HepG2 (cell line): ENCODE measurements around the gene DOCK2. TPM values are rescaled to one million over a fixed set of nuclear protein-coding genes. Genes with fewer than 3 reads are reported as not detected.

Source experiments
- ATAC-seq: fragments of 200-7000 bp; cut with Tn5 transposase; 3 replicates; pipeline ENCODE4 v1.9.1; 2020; ENCODE audit warnings: mild to moderate bottlenecking, moderate library complexity
- BruUV-seq: library from RNA; stranded (reverse); fragments of 400-500 nt; replicated peaks from 2 replicates; lab custom pipeline; 2021; lab: Mats Ljungman, UMichigan
- CTCF ChIA-PET: fragments of 300-600 bp; formaldehyde crosslinking; extraction: SDS; loops from one replicate; lab custom pipeline; 2021; ENCODE audit warnings: low total read pairs, inconsistent platforms, low intra/inter-chr PET ratio; lab: Yijun Ruan, JAX
- POLR2A ChIA-PET: fragments of 350-600 bp; sonication (Branson Sonifier 250); formaldehyde crosslinking; loops from one replicate; lab custom pipeline; 2020; ENCODE audit warnings: antibody characterized with exemption, inconsistent platforms; lab: Yijun Ruan, JAX
- DNase-seq: peaks from one replicate; pipeline ENCODE4 v3.0.0-alpha.2; 2015; ENCODE audit warnings: low spot score
- FAIRE-seq: peaks from 3 replicates; lab custom pipeline; 2011; peaks lifted over from hg19 to GRCh38; lab: Jason Lieb, UNC
- H2AFZ ChIP-seq: one replicate; pipeline ENCODE4 v1.6.1; 2011; ENCODE audit warnings: low read length, inconsistent platforms
- H3K27ac ChIP-seq: fragments of 300-600 bp; 3 replicates; pipeline ENCODE4 v1.8.0; 2011; ENCODE audit warnings: mixed run types, mild to moderate bottlenecking, mixed read lengths, low read length, inconsistent platforms; ENCODE audit not compliant: insufficient read depth; ENCODE audit errors: extremely low read length
- H3K27me3 ChIP-seq, 2 experiments: fragments of 200-600 bp in 1 of 2; 2 replicates in 1 of 2; 3 replicates in 1 of 2; pipeline versions ENCODE4 v1.6.0 to v1.8.0; 2011; ENCODE audit warnings: low read length in 2 of 2, mild to moderate bottlenecking in 2 of 2, moderate library complexity in 2 of 2, inconsistent platforms in 1 of 2; ENCODE audit not compliant: insufficient read depth in 2 of 2, control insufficient read depth in 1 of 2
- H3K36me3 ChIP-seq, 2 experiments: fragments of 200-600 bp in 1 of 2; replicated peaks in 1 of 2; 2 replicates in 1 of 2; 3 replicates in 1 of 2; pipeline versions ENCODE4 v1.5.1 to v1.8.0; 2011; ENCODE audit warnings: low read length in 2 of 2, inconsistent platforms in 1 of 2; ENCODE audit not compliant: insufficient read depth in 2 of 2, control insufficient read depth in 1 of 2
- H3K4me1 ChIP-seq: 2 replicates; pipeline ENCODE4 v1.5.1; 2012; ENCODE audit warnings: low read length, inconsistent platforms; ENCODE audit not compliant: insufficient read depth
- H3K4me2 ChIP-seq: 2 replicates; pipeline ENCODE4 v1.6.0; 2011; ENCODE audit warnings: low read depth, low read length, inconsistent platforms
- H3K4me3 ChIP-seq, 3 experiments: fragments of 200-600 bp in 1 of 3; sonication (generic), shearing (Covaris generic) in 1 of 3; replicated peaks in 1 of 3; 2 replicates each; pipeline ENCODE4 v1.5.1; 2011 to 2016; ENCODE audit warnings: low read length in 3 of 3, inconsistent platforms in 2 of 3, low read depth in 2 of 3, mild to moderate bottlenecking in 2 of 3, control low read depth in 1 of 3, mixed read lengths in 1 of 3; ENCODE audit not compliant: insufficient read depth in 1 of 3
- H3K79me2 ChIP-seq: one replicate; pipeline ENCODE4 v1.6.1; 2011; ENCODE audit warnings: low read length, inconsistent platforms; ENCODE audit not compliant: insufficient read depth
- H3K9ac ChIP-seq: 2 replicates; pipeline ENCODE4 v1.6.0; 2011; ENCODE audit warnings: mild to moderate bottlenecking, low read depth, low read length, inconsistent platforms; ENCODE audit not compliant: insufficient read depth
- H3K9me3 ChIP-seq: 2 replicates; pipeline ENCODE4 v1.5.1; 2012; ENCODE audit warnings: mild to moderate bottlenecking, low read length
- H4K20me1 ChIP-seq: 2 replicates; pipeline ENCODE4 v1.6.0; 2011; ENCODE audit warnings: inconsistent platforms, mild to moderate bottlenecking, low read length, moderate library complexity; ENCODE audit not compliant: insufficient read depth
- CHD2 ChIP-seq: IDR thresholded peaks from 2 replicates; pipeline ENCODE4 v1.6.1; 2011; ENCODE audit warnings: low read depth, low read length, improper control_type of control experiment
- GLI4 ChIP-seq: sonication (generic); formaldehyde crosslinking; IDR thresholded peaks from 2 replicates; pipeline ENCODE4 v1.5.1; 2020; ENCODE audit warnings: missing genetic modification reagents, mild to moderate bottlenecking, moderate library complexity, borderline replicate concordance
- MIXL1 ChIP-seq: IDR thresholded peaks from 2 replicates; pipeline ENCODE4 v1.6.1; 2016
- RBAK ChIP-seq: sonication (generic); formaldehyde crosslinking; IDR thresholded peaks from 2 replicates; pipeline ENCODE4 v1.5.1; 2020; ENCODE audit warnings: mild to moderate bottlenecking, missing genetic modification reagents
- RORA ChIP-seq: sonication (generic); formaldehyde crosslinking; IDR thresholded peaks from 2 replicates; pipeline ENCODE4 v1.5.0; 2020; ENCODE audit warnings: mild to moderate bottlenecking, missing genetic modification reagents, moderate library complexity
- ZNF224 ChIP-seq: sonication (generic); formaldehyde crosslinking; IDR thresholded peaks from 2 replicates; pipeline ENCODE4 v1.5.0; 2020; ENCODE audit warnings: mild to moderate bottlenecking, missing genetic modification reagents
- ZNF589 ChIP-seq: sonication (generic); formaldehyde crosslinking; conservative IDR thresholded peaks from 2 replicates; pipeline ENCODE4 v1.8.0; 2022; ENCODE audit warnings: mild to moderate bottlenecking, moderate library complexity, missing genetic modification reagents
- ZNF75D ChIP-seq: sonication (generic); formaldehyde crosslinking; IDR thresholded peaks from 2 replicates; pipeline ENCODE4 v1.8.1; 2023; ENCODE audit warnings: missing genetic modification reagents, mild to moderate bottlenecking, borderline replicate concordance
- WGBS: methylation state at CpG from one replicate; pipeline ENCODE4 v1.1.6; 2017; ENCODE audit warnings: low lambda C conversion rate; 5-methylcytosine and 5-hydroxymethylcytosine counted together
- in situ Hi-C: cut with HindIII; loops from 2 replicates; pipeline ENCODE4 v1.10.0; 2017; ENCODE audit warnings: low pct_unique_long_range_greater_than_20kb; ENCODE audit not compliant: extremely low pct_ligation_motif_present
- intact Hi-C: fragments of 100-400 bp; cut with micrococcal nuclease; formaldehyde crosslinking; loops from one replicate; pipeline ENCODE4 v1.10.0; 2022; ENCODE audit not compliant: unreplicated experiment
- polyA plus RNA-seq, 8 experiments: library from polyadenylated mRNA; depleted of rRNA in 3 of 8; stranded (reverse) in 7 of 8; unstranded in 1 of 8; fragments of >200 nt; fragmentation: Illumina TruSeq in 4 of 8; extraction: Trizol in 4 of 8; gene quantifications; 2 replicates each; pipeline versions ENCODE4 v1.2.1 to v1.2.3, GENCODE V29; 2011 to 2016; ENCODE audit warnings: low read depth in 4 of 8, missing spikeins in 1 of 8, mixed read lengths in 1 of 8; ENCODE audit not compliant: insufficient read depth in 1 of 8
- total RNA-seq, 5 experiments: library from RNA; depleted of rRNA; stranded (reverse); fragments of >200 nt; fragmentation: Illumina TruSeq; extraction: Trizol; gene quantifications; 2 replicates each; pipeline ENCODE4 v1.2.3, GENCODE V29; 2016; ENCODE audit warnings: low read depth in 1 of 5
- TF ChIP-seq, protein P1 (sequence below): sonication (generic); formaldehyde crosslinking; IDR thresholded peaks from 2 replicates; pipeline ENCODE4 v1.4.0; 2020; ENCODE audit warnings: missing genetic modification reagents, mild to moderate bottlenecking, borderline replicate concordance
- TF ChIP-seq, protein P2 (sequence below): sonication (generic); formaldehyde crosslinking; IDR thresholded peaks from 2 replicates; pipeline ENCODE4 v1.4.0; 2020; ENCODE audit warnings: missing genetic modification reagents, mild to moderate bottlenecking, borderline replicate concordance

DOCK2 gene
- total and polyA plus RNA-seq, 2 of the 13 experiments (the other 11 are each of a cell fraction or from before 2014, with no cell fraction given) = not detected

DNA sequence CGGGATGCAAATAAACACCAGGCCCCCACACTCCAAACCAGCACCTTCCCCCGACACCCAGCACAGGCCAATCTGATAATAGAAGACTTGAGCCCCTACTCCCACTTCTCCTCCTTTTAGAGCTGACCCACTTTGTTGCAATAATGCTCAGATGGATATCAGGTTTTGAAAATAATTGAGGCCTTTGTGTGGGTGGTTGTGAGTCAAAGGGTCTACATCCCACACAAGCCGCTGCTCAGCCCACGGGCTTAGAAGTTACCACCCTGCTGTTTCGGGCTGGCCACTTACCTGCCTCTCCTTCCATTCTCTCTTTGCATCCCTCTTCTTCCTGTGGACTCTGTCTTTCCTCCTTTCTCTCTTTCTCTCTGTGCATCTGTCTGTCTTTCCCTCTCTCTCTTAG lies 432.4 kb downstream of the DOCK2 start:
- CTCF ChIA-PET = no interaction called here
- peaks cover 0 to 1% of the 10 kb centered on the region in 2 experiments; a peak in 1 of 5 replicates for H3K27me3 ChIP-seq
- no peaks in the 10 kb centered on the region for H3K36me3 ChIP-seq
- no peaks in the 10 kb centered on the region for H3K79me2 ChIP-seq
- no peaks in the 10 kb centered on the region for H3K9me3 ChIP-seq
- no peak for TF ChIP-seq RORA (CRISPR knock-in tag)
- no peak for TF ChIP-seq ZNF75D (CRISPR knock-in tag)
- no peak for TF ChIP-seq CHD2
- TF ChIP-seq ZNF224 = no peak
- no peak for TF ChIP-seq MIXL1 (CRISPR knock-in tag)
- no peak for TF ChIP-seq GLI4 (CRISPR knock-in tag)
- no peak for TF ChIP-seq RBAK (CRISPR knock-in tag)
- TF ChIP-seq, protein P1, sequence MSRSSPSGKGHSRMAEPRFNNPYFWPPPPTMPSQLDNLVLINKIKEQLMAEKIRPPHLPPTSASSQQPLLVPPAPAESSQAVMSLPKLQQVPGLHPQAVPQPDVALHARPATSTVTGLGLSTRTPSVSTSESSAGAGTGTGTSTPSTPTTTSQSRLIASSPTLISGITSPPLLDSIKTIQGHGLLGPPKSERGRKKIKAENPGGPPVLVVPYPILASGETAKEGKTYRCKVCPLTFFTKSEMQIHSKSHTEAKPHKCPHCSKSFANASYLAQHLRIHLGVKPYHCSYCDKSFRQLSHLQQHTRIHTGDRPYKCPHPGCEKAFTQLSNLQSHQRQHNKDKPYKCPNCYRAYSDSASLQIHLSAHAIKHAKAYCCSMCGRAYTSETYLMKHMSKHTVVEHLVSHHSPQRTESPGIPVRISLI (CRISPR knock-in tag) = no peak
- TF ChIP-seq, protein P2, sequence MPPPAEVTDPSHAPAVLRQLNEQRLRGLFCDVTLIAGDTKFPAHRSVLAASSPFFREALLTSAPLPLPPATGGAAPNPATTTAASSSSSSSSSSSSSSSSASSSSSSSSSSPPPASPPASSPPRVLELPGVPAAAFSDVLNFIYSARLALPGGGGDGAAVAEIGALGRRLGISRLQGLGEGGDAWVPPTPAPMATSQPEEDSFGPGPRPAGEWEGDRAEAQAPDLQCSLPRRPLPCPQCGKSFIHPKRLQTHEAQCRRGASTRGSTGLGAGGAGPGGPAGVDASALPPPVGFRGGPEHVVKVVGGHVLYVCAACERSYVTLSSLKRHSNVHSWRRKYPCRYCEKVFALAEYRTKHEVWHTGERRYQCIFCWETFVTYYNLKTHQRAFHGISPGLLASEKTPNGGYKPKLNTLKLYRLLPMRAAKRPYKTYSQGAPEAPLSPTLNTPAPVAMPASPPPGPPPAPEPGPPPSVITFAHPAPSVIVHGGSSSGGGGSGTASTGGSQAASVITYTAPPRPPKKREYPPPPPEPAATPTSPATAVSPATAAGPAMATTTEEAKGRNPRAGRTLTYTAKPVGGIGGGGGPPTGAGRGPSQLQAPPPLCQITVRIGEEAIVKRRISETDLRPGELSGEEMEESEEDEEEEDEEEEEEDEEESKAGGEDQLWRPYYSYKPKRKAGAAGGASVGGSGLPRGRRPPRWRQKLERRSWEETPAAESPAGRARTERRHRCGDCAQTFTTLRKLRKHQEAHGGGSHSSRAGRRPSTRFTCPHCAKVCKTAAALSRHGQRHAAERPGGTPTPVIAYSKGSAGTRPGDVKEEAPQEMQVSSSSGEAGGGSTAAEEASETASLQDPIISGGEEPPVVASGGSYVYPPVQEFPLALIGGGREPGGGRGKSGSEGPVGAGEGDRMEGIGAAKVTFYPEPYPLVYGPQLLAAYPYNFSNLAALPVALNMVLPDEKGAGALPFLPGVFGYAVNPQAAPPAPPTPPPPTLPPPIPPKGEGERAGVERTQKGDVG (CRISPR knock-in tag) = no peak
- TF ChIP-seq ZNF589 (CRISPR knock-in tag) = no peak
- intact Hi-C loops = no loop called here
- H3K4me1 ChIP-seq = no peaks in the 10 kb centered on the region
- no peak for DNase-seq
- ATAC-seq = no peak
- H3K9ac ChIP-seq = no peak overlapping the region
- no peak overlapping the region for H3K4me2 ChIP-seq
- H4K20me1 ChIP-seq = no peaks in the 10 kb centered on the region
- no peak for FAIRE-seq
- POLR2A ChIA-PET = no interaction called here
- no peak overlapping the region for H3K27ac ChIP-seq
- no peak overlapping the region for H3K4me3 ChIP-seq
- 3% methylated on average over 5 of the region's 5 CpGs for WGBS
- in situ Hi-C loops = no loop called here
- no peak overlapping the region for H2AFZ ChIP-seq
- BruUV-seq = no TSS peak
